D721Med (cell line): Measurements from ENCODE around the gene CERS2.

ENCODE experiments used
- DNase-seq: peaks from one replicate; pipeline ENCODE4 v3.0.0; 2011; ENCODE audit warnings: low spot score; ENCODE audit not compliant: insufficient read length
- FAIRE-seq: peaks from 2 replicates; lab custom pipeline; 2011; peaks lifted over from hg19 to GRCh38; lab: Jason Lieb, UNC
- TF ChIP-seq, protein P1 (sequence below): IDR thresholded peaks from 2 replicates; pipeline ENCODE4 v1.5.1; 2012; ENCODE audit warnings: mild to moderate bottlenecking, control low read depth; ENCODE audit not compliant: insufficient read depth; ENCODE audit errors: missing control alignments

The CERS2 gene

GRCh38 chr1:150968491-150968890, 6.1 kb downstream of the CERS2 start:
- TF ChIP-seq, protein P1, sequence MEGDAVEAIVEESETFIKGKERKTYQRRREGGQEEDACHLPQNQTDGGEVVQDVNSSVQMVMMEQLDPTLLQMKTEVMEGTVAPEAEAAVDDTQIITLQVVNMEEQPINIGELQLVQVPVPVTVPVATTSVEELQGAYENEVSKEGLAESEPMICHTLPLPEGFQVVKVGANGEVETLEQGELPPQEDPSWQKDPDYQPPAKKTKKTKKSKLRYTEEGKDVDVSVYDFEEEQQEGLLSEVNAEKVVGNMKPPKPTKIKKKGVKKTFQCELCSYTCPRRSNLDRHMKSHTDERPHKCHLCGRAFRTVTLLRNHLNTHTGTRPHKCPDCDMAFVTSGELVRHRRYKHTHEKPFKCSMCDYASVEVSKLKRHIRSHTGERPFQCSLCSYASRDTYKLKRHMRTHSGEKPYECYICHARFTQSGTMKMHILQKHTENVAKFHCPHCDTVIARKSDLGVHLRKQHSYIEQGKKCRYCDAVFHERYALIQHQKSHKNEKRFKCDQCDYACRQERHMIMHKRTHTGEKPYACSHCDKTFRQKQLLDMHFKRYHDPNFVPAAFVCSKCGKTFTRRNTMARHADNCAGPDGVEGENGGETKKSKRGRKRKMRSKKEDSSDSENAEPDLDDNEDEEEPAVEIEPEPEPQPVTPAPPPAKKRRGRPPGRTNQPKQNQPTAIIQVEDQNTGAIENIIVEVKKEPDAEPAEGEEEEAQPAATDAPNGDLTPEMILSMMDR, result no peak
- DNase-seq, result no peak
- FAIRE-seq, result no peak

DNA sequence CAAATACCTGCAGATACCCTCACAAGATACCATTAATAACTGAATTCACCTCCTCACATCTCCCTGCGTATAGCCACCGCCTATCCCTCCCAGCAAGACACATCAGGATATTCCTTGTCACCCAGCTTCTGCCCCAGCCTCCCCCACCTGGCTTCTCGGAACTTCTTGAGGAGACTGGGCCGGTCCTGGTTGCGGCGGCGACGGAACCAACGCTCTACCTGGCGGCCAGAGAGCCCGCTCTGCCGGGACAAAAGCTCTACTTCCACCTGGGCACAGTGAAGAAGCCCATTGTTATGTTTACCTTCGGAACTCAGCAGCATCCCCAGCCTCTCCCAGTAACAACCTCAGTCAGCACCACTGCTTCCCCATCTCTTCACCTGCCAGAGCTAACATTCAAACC, 6.7 kb downstream of the CERS2 start:
- DNase-seq, result no peak

DNA sequence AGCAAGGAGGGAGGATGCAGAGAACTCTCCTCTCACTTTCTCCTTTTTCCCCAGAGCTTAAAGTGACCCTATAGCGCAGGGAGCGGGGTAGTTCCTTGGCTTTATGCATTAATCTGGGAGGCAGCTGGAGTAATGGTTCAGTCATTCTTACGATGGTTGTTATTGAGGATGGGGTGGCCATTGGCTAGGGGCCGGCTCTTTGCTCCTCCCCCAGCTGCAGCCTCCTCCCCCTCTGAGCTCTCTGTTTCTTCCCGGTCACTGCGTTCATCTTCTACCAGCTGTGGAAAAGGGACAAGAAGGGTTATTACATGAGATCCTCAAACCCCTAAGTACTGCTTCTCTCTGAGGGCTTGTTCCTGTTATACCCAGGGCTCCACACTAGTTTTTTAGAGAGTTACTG, 8.6 kb downstream of the CERS2 start:
- TF ChIP-seq, protein P1, result no peak
- FAIRE-seq (no peak), DNase-seq (no peak)

More for the DNA sequence above, 6.7 kb downstream of the CERS2 start:
- no peak for FAIRE-seq
- TF ChIP-seq, protein P1, result no peak

DNA sequence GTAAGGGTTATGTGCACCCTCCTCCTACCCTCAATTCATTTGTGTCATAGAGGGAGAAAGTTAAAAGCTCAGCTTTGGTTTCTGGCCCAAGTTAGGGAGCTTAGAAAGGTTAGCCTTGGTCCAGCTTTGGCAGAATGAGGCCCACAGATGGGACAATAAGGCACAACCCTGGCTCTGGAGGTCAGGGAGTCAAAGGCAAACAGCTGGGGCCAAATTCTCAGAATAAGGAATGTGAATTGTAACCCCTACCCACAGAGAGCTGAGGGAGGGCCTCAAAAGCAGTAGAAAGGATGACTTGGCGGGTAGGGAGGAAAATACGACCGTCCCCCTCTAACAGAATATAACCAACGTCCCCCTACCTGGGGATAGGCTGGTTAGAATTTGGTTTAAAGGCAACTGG, 9.0 kb downstream of the CERS2 start:
- no peak for DNase-seq
- no peak for FAIRE-seq
- TF ChIP-seq, protein P1, result no peak

DNA sequence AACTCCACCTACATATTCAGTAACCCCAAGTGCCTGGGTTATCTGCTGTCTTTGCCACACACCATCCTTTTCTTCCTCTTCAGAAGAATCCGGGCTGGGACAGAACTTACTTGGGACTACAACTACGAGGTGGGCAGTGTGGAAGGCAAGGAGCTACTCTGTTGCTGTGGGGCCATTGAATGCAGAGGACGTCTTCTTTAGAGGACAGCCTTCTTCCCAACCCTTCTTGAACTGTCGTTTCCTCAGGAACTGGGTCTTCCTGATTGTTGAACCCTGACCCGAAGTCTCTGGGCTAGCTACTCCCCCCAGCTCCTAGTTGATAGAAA, 10.5 kb downstream of the CERS2 start:
- FAIRE-seq (no peak), DNase-seq (no peak)
- TF ChIP-seq, protein P1, result no peak

DNA sequence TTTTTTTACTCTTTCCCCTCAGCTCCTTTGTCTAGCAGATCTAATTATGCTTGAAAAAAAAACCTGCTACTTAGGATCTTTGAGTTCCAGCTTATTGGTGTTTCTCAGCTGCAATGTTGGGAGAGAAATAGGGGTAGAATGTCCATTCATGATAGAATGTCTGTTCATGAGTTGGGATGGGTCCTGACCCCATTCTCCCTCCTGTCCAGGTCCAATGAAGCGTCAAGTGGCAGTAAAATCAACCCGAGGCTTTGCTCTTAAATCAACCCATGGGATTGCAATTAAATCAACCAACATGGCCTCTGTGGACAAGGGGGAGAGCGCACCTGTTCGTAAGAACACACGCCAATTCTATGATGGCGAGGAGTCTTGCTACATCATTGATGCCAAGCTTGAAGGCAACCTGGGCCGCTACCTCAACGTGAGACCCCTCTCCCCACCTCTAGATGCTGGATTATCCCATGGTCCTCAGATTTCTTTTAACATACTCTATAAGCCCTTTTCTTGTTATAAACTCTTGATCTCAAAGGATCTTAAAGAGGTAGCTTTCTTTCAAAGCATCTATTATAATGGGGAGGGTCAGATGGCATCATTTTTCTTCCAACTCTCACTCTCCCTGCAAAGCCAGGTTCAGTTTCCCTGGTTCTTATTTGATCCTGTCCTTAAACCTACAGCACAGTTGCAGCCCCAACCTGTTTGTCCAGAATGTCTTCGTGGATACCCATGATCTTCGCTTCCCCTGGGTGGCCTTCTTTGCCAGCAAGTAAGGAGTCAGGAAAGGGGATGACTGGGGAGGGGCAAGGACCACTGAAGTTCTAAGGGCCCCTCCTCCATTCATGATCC, 11.1 kb downstream of the CERS2 start:
- no peak for FAIRE-seq
- DNase-seq, result no peak
- TF ChIP-seq, protein P1, result no peak

GRCh38 chr1:150961756-150962155, 12.9 kb downstream of the CERS2 start:
- FAIRE-seq (peak; percentile 99), DNase-seq (peak; percentile 93)

More at GRCh38 chr1:150961756-150962155, 12.9 kb downstream of the CERS2 start:
- TF ChIP-seq, protein P1, result no peak
